Upper lobe of left lung (tissue), 4 donors: ENCODE results near the gene LNX2.

Experiments used
- CTCF ChIP-seq, 6 experiments: fragments of 450-650 bp in 4 of 6; fragments of 200-600 bp in 2 of 6; sonication (generic) in 2 of 6; IDR thresholded peaks; one replicate each; pipeline ENCODE4 v1.5.1; 2016 to 2019; ENCODE audit warnings: antibody characterized with exemption in 6 of 6
- POLR2AphosphoS5 ChIP-seq, 2 donors: sonication (generic); formaldehyde crosslinking; IDR thresholded peaks; one replicate each; pipeline ENCODE4 v1.5.1; 2017; ENCODE audit warnings: antibody characterized with exemption in 2 of 2

GRCh38 chr13:27599096-27599495 lies 21.2 kb downstream of the LNX2 start:
- no peak for TF ChIP-seq CTCF (IDR thresholded peaks at IDR 0.05)
- TF ChIP-seq POLR2AphosphoS5 (IDR thresholded peaks at IDR 0.05) = no peak
